Measurements from ENCODE around the gene PTMA. TPM values are rescaled to one million over a fixed set of nuclear protein-coding genes. Genes with fewer than 3 reads are reported as not detected.

The PTMA gene
- polyA plus RNA-seq, 1 donor from 2014 or later: 2,091 TPM

GRCh38 chr2:231671270-231672050, 36.9 kb upstream of the PTMA start:
- no peaks in the 10 kb centered on the region for H3K27me3 ChIP-seq (ENCODE audit: insufficient read depth, low read depth, low read length)
- TF ChIP-seq CTCF (IDR thresholded peaks at IDR 0.05; ENCODE audit: poor library complexity, severe bottlenecking) (no peak), REST (IDR thresholded peaks at IDR 0.05; ENCODE audit: borderline replicate concordance) (no peak), MXI1 (conservative IDR thresholded peaks at IDR 0.05; ENCODE audit: poor library complexity, severe bottlenecking) (no peak), EZH2 (IDR thresholded peaks at IDR 0.05; ENCODE audit: borderline replicate concordance, insufficient read depth, low read length, poor library complexity, severe bottlenecking) (no peak), EP300 (conservative IDR thresholded peaks at IDR 0.05; ENCODE audit: poor library complexity, severe bottlenecking) (no peak), TAF1 (IDR thresholded peaks at IDR 0.05; ENCODE audit: low read depth) (no peak), POLR2AphosphoS5 (IDR thresholded peaks at IDR 0.05) (no peak), RAD21 (conservative IDR thresholded peaks at IDR 0.05) (no peak), SMC3 (conservative IDR thresholded peaks at IDR 0.05; ENCODE audit: poor library complexity) (no peak)
- H3K9me2 ChIP-seq (ENCODE audit: insufficient read depth, low read length): no peaks in the 10 kb centered on the region
- H3K4me2 ChIP-seq (ENCODE audit: low read length): no peak overlapping the region
- H3K9ac ChIP-seq (ENCODE audit: low read length): no peak overlapping the region
- H4K20me1 ChIP-seq (ENCODE audit: insufficient read depth): no peaks in the 10 kb centered on the region
- no peak overlapping the region for H3K4me3 ChIP-seq (ENCODE audit: low read length)
- no peaks in the 10 kb centered on the region for H3F3A ChIP-seq (ENCODE audit: insufficient read depth, low read length, poor library complexity, severe bottlenecking)
- H3K9me3 ChIP-seq (ENCODE audit: low read length): no peaks in the 10 kb centered on the region
- H2AFZ ChIP-seq (ENCODE audit: low read depth, low read length): no peak overlapping the region
- H3K79me2 ChIP-seq (replicated peaks; ENCODE audit: insufficient read depth, low read length): no peaks in the 10 kb centered on the region
- no peak overlapping the region for H3K27ac ChIP-seq (ENCODE audit: low read length)
- no peaks in the 10 kb centered on the region for H3K36me3 ChIP-seq (ENCODE audit: insufficient read depth, low read length)

GRCh38 chr2:231672617-231673347, 35.5 kb upstream of the PTMA start:
- Histone ChIP-seq H3K4me2 (ENCODE audit: low read length) (no peak overlapping the region), H3K9ac (ENCODE audit: low read length) (no peak overlapping the region), H2AFZ (ENCODE audit: low read depth, low read length) (no peak overlapping the region)

More at GRCh38 chr2:231672617-231673347, 35.5 kb upstream of the PTMA start:
- no peaks in the 10 kb centered on the region for H3K9me2 ChIP-seq (ENCODE audit: insufficient read depth, low read length)
- no peaks in the 10 kb centered on the region for H3F3A ChIP-seq (ENCODE audit: insufficient read depth, low read length, poor library complexity, severe bottlenecking)
- no peak overlapping the region for H3K4me3 ChIP-seq (ENCODE audit: low read length)
- no peaks in the 10 kb centered on the region for H4K20me1 ChIP-seq (ENCODE audit: insufficient read depth)
- H3K27me3 ChIP-seq (ENCODE audit: insufficient read depth, low read depth, low read length): no peaks in the 10 kb centered on the region
- H3K79me2 ChIP-seq (replicated peaks; ENCODE audit: insufficient read depth, low read length): no peaks in the 10 kb centered on the region
- H3K36me3 ChIP-seq (ENCODE audit: insufficient read depth, low read length): no peaks in the 10 kb centered on the region
- H3K9me3 ChIP-seq (ENCODE audit: low read length): no peaks in the 10 kb centered on the region
- TF ChIP-seq MXI1 (conservative IDR thresholded peaks at IDR 0.05; ENCODE audit: poor library complexity, severe bottlenecking): no peak
- TF ChIP-seq SMC3 (conservative IDR thresholded peaks at IDR 0.05; ENCODE audit: poor library complexity): no peak
- TF ChIP-seq TAF1 (IDR thresholded peaks at IDR 0.05; ENCODE audit: low read depth): no peak
- TF ChIP-seq CTCF (IDR thresholded peaks at IDR 0.05; ENCODE audit: poor library complexity, severe bottlenecking): no peak
- TF ChIP-seq POLR2AphosphoS5 (IDR thresholded peaks at IDR 0.05): no peak
- no peak for TF ChIP-seq EZH2 (IDR thresholded peaks at IDR 0.05; ENCODE audit: borderline replicate concordance, insufficient read depth, low read length, poor library complexity, severe bottlenecking)
- no peak for TF ChIP-seq REST (IDR thresholded peaks at IDR 0.05; ENCODE audit: borderline replicate concordance)
- no peak for TF ChIP-seq EP300 (conservative IDR thresholded peaks at IDR 0.05; ENCODE audit: poor library complexity, severe bottlenecking)
- no peak for TF ChIP-seq RAD21 (conservative IDR thresholded peaks at IDR 0.05)
- H3K27ac ChIP-seq (ENCODE audit: low read length): no peak overlapping the region

All from neural cell (in vitro differentiated cells).